Heart left ventricle (tissue), 16 donors: ENCODE measurements around the gene CX3CR1. TPM values are rescaled to one million over a fixed set of nuclear protein-coding genes. Genes with fewer than 3 reads are reported as not detected.
A peak's percentile ranks its signal among the peaks of the same experiment; 100 is the strongest.

ENCODE experiments used
- ATAC-seq, 4 donors: fragments of 200-7000 bp; cut with Tn5 transposase; one replicate each; pipeline ENCODE4 v1.9.1; 2020 to 2022; ENCODE audit warnings: moderate library complexity in 4 of 4, mild to moderate bottlenecking in 3 of 4, moderate number of reproducible peaks in 1 of 4
- DNase-seq, 5 donors: peaks; one replicate each; pipeline ENCODE4 v3.0.0-alpha.2; 2020
- H3K27ac ChIP-seq, 12 donors: fragments of 200-600 bp; sonication (generic) in 4 of 12; one replicate each; pipeline versions ENCODE4 v1.5.0 to v1.8.0; 2016 to 2022; ENCODE audit warnings: mild to moderate bottlenecking in 2 of 12
- H3K27me3 ChIP-seq, 9 donors: fragments of 200-600 bp; sonication (generic) in 2 of 9; one replicate each; pipeline versions ENCODE4 v1.5.1 to v1.8.0; 2016 to 2022; ENCODE audit warnings: mild to moderate bottlenecking in 3 of 9
- H3K36me3 ChIP-seq, 9 donors: fragments of 200-600 bp; sonication (generic) in 2 of 9; one replicate each; pipeline versions ENCODE4 v1.5.0 to v1.8.0; 2018 to 2022; ENCODE audit warnings: mild to moderate bottlenecking in 2 of 9
- H3K4me1 ChIP-seq, 12 donors: fragments of 200-600 bp; sonication (generic) in 4 of 12; one replicate each; pipeline versions ENCODE4 v1.5.0 to v1.8.0; 2016 to 2022; ENCODE audit warnings: mild to moderate bottlenecking in 3 of 12
- H3K4me3 ChIP-seq, 12 donors: fragments of 200-600 bp; sonication (generic) in 4 of 12; one replicate each; pipeline versions ENCODE4 v1.5.0 to v1.8.0; 2017 to 2022; ENCODE audit warnings: mild to moderate bottlenecking in 9 of 12, moderate library complexity in 4 of 12
- H3K9me3 ChIP-seq, 12 donors: fragments of 200-600 bp; sonication (generic) in 4 of 12; one replicate each; pipeline versions ENCODE4 v1.5.0 to v1.8.0; 2016 to 2022; ENCODE audit warnings: mild to moderate bottlenecking in 1 of 12
- POLR2A ChIP-seq, 2 donors: fragments of 450-650 bp; IDR thresholded peaks; one replicate each; pipeline ENCODE4 v1.6.1; 2017; ENCODE audit warnings: antibody characterized with exemption in 2 of 2, mild to moderate bottlenecking in 2 of 2, moderate library complexity in 2 of 2
- WGBS, 4 donors: extraction: QIAGEN DNeasy Blood & Tissue Kit in 2 of 4; methylation state at CpG; one replicate each; pipeline versions ENCODE4 v1.1.5 to v1.1.7; 2013 to 2018; 5-methylcytosine and 5-hydroxymethylcytosine counted together
- intact Hi-C, 10 donors: fragments of 100-400 bp; cut with DNase I; formaldehyde crosslinking; loops; one replicate each; pipeline versions ENCODE4 v1.11.1 to v1.14.2; 2022
- polyA plus RNA-seq, 2 donors: library from polyadenylated mRNA; stranded (reverse); fragments of 200-250 nt; gene quantifications; one replicate each; pipeline ENCODE4 v1.2.3, GENCODE V29; 2013
- total RNA-seq, 9 donors: library from RNA; depleted of rRNA in 2 of 9; stranded (reverse); fragments of >200 nt in 2 of 9; fragmentation: NEBNext Ultra II Directional in 3 of 9; extraction: Animal tissue kit (Norgen Biotek cat#: 25700) in 3 of 9; gene quantifications; one replicate each; pipeline versions ENCODE4 v1.1.0 to v1.2.4, GENCODE V29; 2016 to 2023
- TF ChIP-seq, protein P1 (sequence below), 12 donors: fragments of 200-600 bp; sonication (generic) in 4 of 12; IDR thresholded peaks; one replicate each; pipeline versions ENCODE4 v1.5.0 to v1.8.0; 2018 to 2022; ENCODE audit warnings: antibody characterized with exemption in 12 of 12, mild to moderate bottlenecking in 5 of 12
- donor health status: ischemic (EF 13 %, LVEDD 7.1; RV severe dilation, severe dysfunction).
- donor health status: healthy with polysubstance abuse.
- donor health status: DM: no; HTN: yes; CAD: no.
- donor health status: DM: no; HTN: no; CAD: no.
- donor health status: ischemic (EF 25% LVEDD 6.9; RV normal size, moderate dysfunction).
- donor health status: ischemic (EF 25% LVEDD 5.7; RV mildly dilated, moderate dysfunction).
- donor health status: healthy.
- donor health status: DM: yes; HTN: yes; CAD: no.
- donor health status: ischemic (EF 35%, LVEDD 5.7; RV mildly dilated, moderate dysfunction).
- donor health status: nonischemic (EF 11% LVEDD 7.7; RV severe dilation, severe dysfunction).
- donor health status: DM: yes; HTN: yes; CAD: no.
- donor health status: PGD.
- donor health status: ischemic (EF 29% LVEDD 5.4; RV normal size, mild dysfunction).
- donor health status: nonischemic (EF 23%, LVEDD 6.1; RV moderate dilation, normal function).

CX3CR1 gene
- total and polyA plus RNA-seq, 11 donors, result 0.14 to 11.4 (median 1.1) TPM

DNA sequence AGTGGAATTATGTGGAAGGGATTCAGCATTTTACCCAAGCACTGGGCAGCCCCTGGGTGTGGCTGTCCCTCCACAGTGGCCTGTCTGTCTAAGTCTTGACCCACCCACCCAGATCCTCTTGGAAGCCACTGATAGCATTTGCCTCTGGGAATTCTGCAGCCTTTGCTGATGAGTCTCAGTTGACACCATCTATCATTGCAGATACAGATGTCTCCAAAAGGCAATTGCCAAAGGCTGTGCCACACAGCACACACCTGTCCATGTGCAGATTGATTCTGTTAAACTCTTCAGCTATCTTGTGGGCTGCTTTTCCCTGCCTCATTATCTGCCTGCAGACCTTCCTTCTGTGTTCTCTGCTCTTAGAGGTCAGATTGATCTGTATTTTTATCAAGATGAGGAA is 18.1 kb downstream of the CX3CR1 start:
- DNase-seq (no peak), ATAC-seq (no peak)
- intact Hi-C loops, result loop anchor here in 1 of 10 donors (2.0 kb wide), 1 partner anchor 53 kb away; no protein-coding TSS in a partner anchor
- H3K4me3 ChIP-seq, result no peak overlapping the region
- TF ChIP-seq, protein P1, sequence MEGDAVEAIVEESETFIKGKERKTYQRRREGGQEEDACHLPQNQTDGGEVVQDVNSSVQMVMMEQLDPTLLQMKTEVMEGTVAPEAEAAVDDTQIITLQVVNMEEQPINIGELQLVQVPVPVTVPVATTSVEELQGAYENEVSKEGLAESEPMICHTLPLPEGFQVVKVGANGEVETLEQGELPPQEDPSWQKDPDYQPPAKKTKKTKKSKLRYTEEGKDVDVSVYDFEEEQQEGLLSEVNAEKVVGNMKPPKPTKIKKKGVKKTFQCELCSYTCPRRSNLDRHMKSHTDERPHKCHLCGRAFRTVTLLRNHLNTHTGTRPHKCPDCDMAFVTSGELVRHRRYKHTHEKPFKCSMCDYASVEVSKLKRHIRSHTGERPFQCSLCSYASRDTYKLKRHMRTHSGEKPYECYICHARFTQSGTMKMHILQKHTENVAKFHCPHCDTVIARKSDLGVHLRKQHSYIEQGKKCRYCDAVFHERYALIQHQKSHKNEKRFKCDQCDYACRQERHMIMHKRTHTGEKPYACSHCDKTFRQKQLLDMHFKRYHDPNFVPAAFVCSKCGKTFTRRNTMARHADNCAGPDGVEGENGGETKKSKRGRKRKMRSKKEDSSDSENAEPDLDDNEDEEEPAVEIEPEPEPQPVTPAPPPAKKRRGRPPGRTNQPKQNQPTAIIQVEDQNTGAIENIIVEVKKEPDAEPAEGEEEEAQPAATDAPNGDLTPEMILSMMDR (IDR thresholded peaks at IDR 0.05), result no peak
- TF ChIP-seq POLR2A (IDR thresholded peaks at IDR 0.05), result no peak
- H3K27ac ChIP-seq, result peak overlapping the region in 4 of 12 donors; percentile 29 to 69 (median 56)
- peaks cover 0 to 59% (median 8%) of the 10 kb centered on the region in 12 donors for H3K4me1 ChIP-seq
- no peaks in the 10 kb centered on the region for H3K27me3 ChIP-seq
- no peaks in the 10 kb centered on the region for H3K36me3 ChIP-seq
- no peaks in the 10 kb centered on the region for H3K9me3 ChIP-seq

DNA sequence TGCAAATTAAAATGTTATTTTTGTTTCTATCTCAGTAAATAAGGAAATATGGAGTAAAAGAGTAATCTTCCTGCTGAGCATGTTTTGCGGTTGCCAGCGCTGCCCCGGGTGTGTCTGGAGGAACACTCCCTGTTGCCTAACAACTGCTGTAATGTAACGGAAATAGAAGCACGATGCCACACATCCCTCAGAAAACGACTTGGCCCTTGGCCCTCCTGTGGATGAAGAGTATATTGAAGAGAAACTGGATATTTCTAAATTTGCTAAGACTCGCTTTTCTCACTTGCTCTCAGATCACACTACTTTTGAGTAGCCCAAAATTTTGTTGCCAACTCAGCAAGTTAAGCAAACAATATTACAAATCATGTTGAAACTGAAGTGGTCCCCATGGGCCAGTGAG is 18.9 kb downstream of the CX3CR1 start:
- Histone ChIP-seq H3K27me3 (no peaks in the 10 kb centered on the region), H3K4me3 (no peak overlapping the region), H3K36me3 (no peaks in the 10 kb centered on the region), H3K27ac (peak overlapping the region in 11 of 12 donors; percentile 18 to 70 (median 48)), H3K4me1 (peaks cover 0 to 65% (median 8%) of the 10 kb centered on the region in 12 donors), H3K9me3 (no peaks in the 10 kb centered on the region)
- no peak for TF ChIP-seq POLR2A (IDR thresholded peaks at IDR 0.05)
- TF ChIP-seq, protein P1 (IDR thresholded peaks at IDR 0.05), result peak in 11 of 12 donors; percentile 20 to 62 (median 41)
- 2 to 5% (median 2%) methylated on average over 7 of the region's 7 CpGs for WGBS, 4 donors
- ATAC-seq (peak; percentile 96 to 98 (median 97)), DNase-seq (peak; percentile 82 to 92 (median 85))
- intact Hi-C loops, result no loop called here

DNA sequence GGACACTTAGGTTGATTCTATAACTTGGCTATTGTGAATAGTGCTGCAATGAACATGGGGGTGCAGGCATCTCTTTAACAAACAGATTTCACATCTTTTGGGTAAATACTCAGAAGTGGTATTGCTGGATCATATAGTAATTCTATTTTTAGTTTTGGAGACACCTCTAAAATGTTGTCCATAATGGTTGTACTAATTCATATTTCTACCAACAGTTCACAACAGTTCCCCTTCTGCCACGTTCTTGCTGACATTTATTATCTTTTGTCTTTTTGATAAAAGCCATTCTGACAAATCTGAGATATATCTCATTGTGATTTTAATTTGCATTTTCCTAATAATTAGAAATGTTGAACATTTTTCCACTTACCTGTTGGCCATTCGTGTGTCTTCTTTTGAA is 19.5 kb downstream of the CX3CR1 start:
- H3K27me3 ChIP-seq, result no peaks in the 10 kb centered on the region
- peaks cover 0 to 71% (median 10%) of the 10 kb centered on the region in 12 donors for H3K4me1 ChIP-seq
- H3K9me3 ChIP-seq, result no peaks in the 10 kb centered on the region
- H3K27ac ChIP-seq, result peak overlapping the region in 10 of 12 donors; percentile 18 to 70 (median 44)
- ATAC-seq (no peak), DNase-seq (no peak)
- TF ChIP-seq, protein P1 (IDR thresholded peaks at IDR 0.05), result no peak
- no peak for TF ChIP-seq POLR2A (IDR thresholded peaks at IDR 0.05)
- no peak overlapping the region for H3K4me3 ChIP-seq
- H3K36me3 ChIP-seq, result no peaks in the 10 kb centered on the region
- intact Hi-C loops, result no loop called here
- WGBS, 4 donors, result 63 to 79% (median 69%) methylated on average over 2 of the region's 2 CpGs

DNA sequence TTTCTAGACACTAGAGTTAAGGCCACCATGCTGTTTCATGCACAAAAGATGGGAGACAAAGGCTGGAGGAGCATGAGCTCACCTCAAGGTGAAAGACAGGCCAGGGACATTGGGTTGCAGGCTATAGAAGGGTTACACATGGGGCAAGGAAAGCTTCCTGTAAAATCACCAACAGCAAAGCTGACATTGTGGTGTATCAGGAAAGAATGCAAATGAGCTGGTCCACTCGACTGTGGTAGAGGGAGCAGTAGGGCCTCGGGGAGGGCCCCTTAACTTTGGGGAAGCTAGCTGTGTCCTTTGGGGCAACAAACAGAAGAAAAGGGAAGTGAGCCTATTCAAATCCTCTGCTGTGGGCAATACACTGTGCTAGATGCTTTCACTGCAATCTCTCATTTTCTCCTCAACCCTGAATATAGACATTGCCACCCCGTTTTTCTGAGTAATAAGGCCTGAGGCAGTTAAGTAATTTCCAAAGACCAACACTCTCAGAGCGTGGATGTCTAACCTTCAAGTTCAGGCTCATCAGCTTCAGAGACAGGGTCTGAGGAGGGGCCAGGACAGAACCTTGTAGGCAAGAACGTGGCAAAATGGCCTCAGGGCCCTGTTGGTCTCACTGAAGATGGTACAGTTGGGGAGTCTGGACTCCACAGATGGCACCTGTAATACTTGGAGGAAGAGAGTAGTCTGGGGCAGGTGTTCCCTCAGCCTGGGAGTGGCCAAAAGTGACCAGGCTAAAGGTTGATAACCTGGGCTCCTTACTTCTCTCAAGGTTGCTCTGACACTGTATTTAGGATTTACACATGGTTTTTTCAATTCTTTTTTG is 24.1 kb downstream of the CX3CR1 start:
- no peak for TF ChIP-seq POLR2A (IDR thresholded peaks at IDR 0.05)
- TF ChIP-seq, protein P1 (IDR thresholded peaks at IDR 0.05), result no peak
- WGBS, 4 donors, result 66 to 70% (median 67%) methylated on average over 5 of the region's 5 CpGs
- Histone ChIP-seq H3K4me3 (no peak overlapping the region), H3K4me1 (peaks cover 0 to 63% (median 6%) of the 10 kb centered on the region in 12 donors), H3K9me3 (no peaks in the 10 kb centered on the region), H3K27me3 (no peaks in the 10 kb centered on the region), H3K36me3 (no peaks in the 10 kb centered on the region), H3K27ac (peak overlapping the region in 4 of 12 donors; percentile 6 to 79 (median 24))
- intact Hi-C loops, result no loop called here
- peak in 3 of 5 donors; percentile 29 to 42 (median 36) for DNase-seq
- ATAC-seq, result peak in 3 of 4 donors; percentile 52 to 76 (median 63)
